ENCODE data around the gene MTOR.
"Not testable (repeated sequence)": the region's sequence is repeated elsewhere in the genome, so short reads cannot be mapped to it uniquely, and the experiment has no call there.

Gene MTOR

DNA sequence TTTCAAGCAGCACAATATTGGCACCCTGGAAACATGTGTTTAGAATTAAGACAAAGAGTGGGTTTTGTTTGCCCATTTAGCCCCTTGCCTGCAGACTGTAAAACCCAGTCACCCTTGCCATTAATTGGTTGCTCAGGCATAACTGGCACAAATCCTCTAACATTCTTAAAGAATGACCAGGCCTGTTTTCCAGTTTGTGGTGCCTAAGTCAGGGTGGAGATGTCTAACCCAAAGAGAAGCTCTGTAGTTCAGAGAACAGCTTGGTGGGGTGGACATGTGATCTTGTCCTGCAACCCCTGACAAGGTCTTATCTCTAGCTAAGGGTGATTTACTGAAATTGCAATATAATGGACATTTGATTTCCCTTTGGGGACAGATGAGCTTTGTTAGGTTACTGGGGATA, 82.0 kb downstream of the MTOR start:
- Histone ChIP-seq H3K27me3 (ENCODE audit: insufficient read depth, low read depth, severe bottlenecking) (no peaks in the 10 kb centered on the region), H3K36me3 (peaks cover 44% of the 10 kb centered on the region), H3K4me3 (ENCODE audit: low read depth, low read length) (no peak overlapping the region), H3K27ac (no peak overlapping the region), H3K9me3 (ENCODE audit: severe bottlenecking) (no peaks in the 10 kb centered on the region)
- TF ChIP-seq, protein P1, sequence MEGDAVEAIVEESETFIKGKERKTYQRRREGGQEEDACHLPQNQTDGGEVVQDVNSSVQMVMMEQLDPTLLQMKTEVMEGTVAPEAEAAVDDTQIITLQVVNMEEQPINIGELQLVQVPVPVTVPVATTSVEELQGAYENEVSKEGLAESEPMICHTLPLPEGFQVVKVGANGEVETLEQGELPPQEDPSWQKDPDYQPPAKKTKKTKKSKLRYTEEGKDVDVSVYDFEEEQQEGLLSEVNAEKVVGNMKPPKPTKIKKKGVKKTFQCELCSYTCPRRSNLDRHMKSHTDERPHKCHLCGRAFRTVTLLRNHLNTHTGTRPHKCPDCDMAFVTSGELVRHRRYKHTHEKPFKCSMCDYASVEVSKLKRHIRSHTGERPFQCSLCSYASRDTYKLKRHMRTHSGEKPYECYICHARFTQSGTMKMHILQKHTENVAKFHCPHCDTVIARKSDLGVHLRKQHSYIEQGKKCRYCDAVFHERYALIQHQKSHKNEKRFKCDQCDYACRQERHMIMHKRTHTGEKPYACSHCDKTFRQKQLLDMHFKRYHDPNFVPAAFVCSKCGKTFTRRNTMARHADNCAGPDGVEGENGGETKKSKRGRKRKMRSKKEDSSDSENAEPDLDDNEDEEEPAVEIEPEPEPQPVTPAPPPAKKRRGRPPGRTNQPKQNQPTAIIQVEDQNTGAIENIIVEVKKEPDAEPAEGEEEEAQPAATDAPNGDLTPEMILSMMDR (IDR thresholded peaks at IDR 0.05; ENCODE audit: low read depth, low read length): no peak
- no peak for DNase-seq

- DNase-seq; H3K27me3 ChIP-seq (ENCODE audit: insufficient read depth, low read depth, severe bottlenecking); H3K27ac ChIP-seq; H3K4me3 ChIP-seq (ENCODE audit: low read depth, low read length); H3K9me3 ChIP-seq (ENCODE audit: severe bottlenecking): not testable (repeated sequence)
- H3K36me3 ChIP-seq: peaks cover 40% of the 10 kb centered on the region
Observed at GRCh38 chr1:11179749-11180148, 82.6 kb downstream of the MTOR start.

DNA sequence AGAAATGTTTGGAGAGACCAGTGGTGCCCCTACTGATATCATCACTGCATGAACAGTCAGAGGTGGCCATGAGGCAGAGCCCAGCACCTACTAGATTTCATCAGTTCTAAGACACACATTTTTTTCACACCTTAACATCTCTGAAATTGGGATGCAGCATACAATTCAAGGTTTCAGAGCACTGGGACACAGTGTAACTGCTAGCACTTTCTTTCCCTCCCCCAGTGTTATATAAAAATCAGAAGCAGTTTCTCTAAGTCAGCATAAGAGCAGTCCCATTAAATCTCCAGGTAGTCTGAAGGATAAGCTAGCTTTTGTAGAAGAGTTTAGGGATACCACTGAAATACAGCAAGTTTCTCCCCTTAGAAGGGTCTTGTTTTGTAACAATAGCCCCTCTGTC, 83.2 kb downstream of the MTOR start:
- Histone ChIP-seq H3K27me3 (ENCODE audit: insufficient read depth, low read depth, severe bottlenecking) (no peaks in the 10 kb centered on the region), H3K36me3 (peaks cover 33% of the 10 kb centered on the region), H3K27ac (no peak overlapping the region), H3K4me3 (ENCODE audit: low read depth, low read length) (no peak overlapping the region), H3K9me3 (ENCODE audit: severe bottlenecking) (no peaks in the 10 kb centered on the region)
- DNase-seq: no peak
- TF ChIP-seq, protein P1 (IDR thresholded peaks at IDR 0.05; ENCODE audit: low read depth, low read length): no peak

- DNase-seq: no peak
- TF ChIP-seq, protein P1 (IDR thresholded peaks at IDR 0.05; ENCODE audit: low read depth, low read length): no peak
- H3K4me3 ChIP-seq (ENCODE audit: low read depth, low read length): no peak overlapping the region
- no peaks in the 10 kb centered on the region for H3K9me3 ChIP-seq (ENCODE audit: severe bottlenecking)
- no peaks in the 10 kb centered on the region for H3K27me3 ChIP-seq (ENCODE audit: insufficient read depth, low read depth, severe bottlenecking)
- H3K27ac ChIP-seq: no peak overlapping the region
- peaks cover 26% of the 10 kb centered on the region for H3K36me3 ChIP-seq
Observed at GRCh38 chr1:11178021-11179015, 84.0 kb downstream of the MTOR start.

DNA sequence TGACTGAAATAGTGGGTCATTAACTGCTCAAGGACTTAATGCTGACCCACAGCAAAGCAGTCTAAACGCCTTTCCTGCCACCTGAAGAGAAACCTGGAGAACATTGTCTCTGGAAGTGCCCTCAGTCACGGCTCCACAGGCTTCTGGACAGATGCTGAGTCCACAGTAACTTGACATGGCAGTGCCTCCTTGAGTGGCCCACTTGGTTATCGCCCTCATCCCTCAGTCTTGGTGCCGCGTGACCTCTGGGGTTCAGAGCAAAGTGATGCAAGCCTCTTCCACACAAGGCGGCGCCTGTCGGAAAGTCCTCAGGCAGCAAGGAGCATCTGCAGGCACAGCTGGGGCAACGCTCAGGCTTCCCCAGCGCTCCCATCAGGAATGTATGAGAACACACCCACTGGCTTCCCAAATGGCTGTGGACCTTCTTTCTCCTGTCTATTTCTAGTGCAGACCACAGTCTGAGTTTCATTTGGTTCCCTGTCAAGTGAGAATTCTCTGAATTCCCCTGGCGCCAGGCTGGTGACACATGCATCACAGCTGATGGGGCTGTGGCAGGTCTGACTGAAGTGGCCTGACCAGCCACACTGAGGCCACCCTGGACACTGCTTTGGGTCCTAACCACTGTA, 86.2 kb downstream of the MTOR start:
- no peaks in the 10 kb centered on the region for H3K9me3 ChIP-seq (ENCODE audit: severe bottlenecking)
- H3K27ac ChIP-seq: no peak overlapping the region
- H3K4me3 ChIP-seq (ENCODE audit: low read depth, low read length): no peak overlapping the region
- TF ChIP-seq, protein P1 (IDR thresholded peaks at IDR 0.05; ENCODE audit: low read depth, low read length): no peak
- no peak for DNase-seq
- H3K36me3 ChIP-seq: peaks cover 22% of the 10 kb centered on the region
- H3K27me3 ChIP-seq (ENCODE audit: insufficient read depth, low read depth, severe bottlenecking): no peaks in the 10 kb centered on the region

- H3K4me3 ChIP-seq (ENCODE audit: low read depth, low read length): no peak overlapping the region
- DNase-seq: no peak
- peaks cover 19% of the 10 kb centered on the region for H3K36me3 ChIP-seq
- no peaks in the 10 kb centered on the region for H3K27me3 ChIP-seq (ENCODE audit: insufficient read depth, low read depth, severe bottlenecking)
- TF ChIP-seq, protein P1 (IDR thresholded peaks at IDR 0.05; ENCODE audit: low read depth, low read length): no peak
- H3K9me3 ChIP-seq (ENCODE audit: severe bottlenecking): no peaks in the 10 kb centered on the region
- no peak overlapping the region for H3K27ac ChIP-seq
Observed at GRCh38 chr1:11175461-11175860, 86.9 kb downstream of the MTOR start.
